ENCODE measurements around the gene MCL1. TPM values are rescaled to one million over a fixed set of nuclear protein-coding genes. Genes with fewer than 3 reads are reported as not detected.

The MCL1 gene
- total and polyA plus RNA-seq, 2 of the 13 experiments (the other 11 are each of a cell fraction or from before 2014, with no cell fraction given) = 69.5 to 125 TPM

- TF ChIP-seq MYC (CRISPR knock-in tag; IDR thresholded peaks at IDR 0.05; ENCODE audit: borderline replicate concordance) (peak; percentile 83), PLSCR1 (CRISPR knock-in tag; IDR thresholded peaks at IDR 0.05; ENCODE audit: borderline replicate concordance) (no peak), ERF (CRISPR knock-in tag; IDR thresholded peaks at IDR 0.05) (peak; percentile 58; the same call in 1 of the 2 replicates), ZNF24 (IDR thresholded peaks at IDR 0.05) (no peak), ZNF652 (CRISPR knock-in tag; IDR thresholded peaks at IDR 0.05; ENCODE audit: borderline replicate concordance, low read depth) (peak; percentile 74), U2AF2 (IDR thresholded peaks at IDR 0.05; ENCODE audit: low read depth, low read length) (no peak), ZSCAN22 (CRISPR knock-in tag; IDR thresholded peaks at IDR 0.05) (no peak), RAD51 (IDR thresholded peaks at IDR 0.05; ENCODE audit: borderline replicate concordance) (no peak), XRCC5 (optimal IDR thresholded peaks at IDR 0.05; ENCODE audit: low read length) (peak; percentile 31), ZSCAN20 (CRISPR knock-in tag; IDR thresholded peaks at IDR 0.05; ENCODE audit: borderline replicate concordance) (0 out of 2 replicates have a peak, but pooled peaks have one; percentile 63), CREBL2 (CRISPR knock-in tag; IDR thresholded peaks at IDR 0.05; ENCODE audit: borderline replicate concordance) (no peak; the same call in 1 of the 2 replicates), MTF1 (CRISPR knock-in tag; IDR thresholded peaks at IDR 0.05) (0 out of 2 replicates have a peak, but pooled peaks have one; percentile 38), BRCA1 (CRISPR knock-in tag; IDR thresholded peaks at IDR 0.05) (no peak), NCOA5 (CRISPR knock-in tag; IDR thresholded peaks at IDR 0.05) (no peak), CERS6 (CRISPR knock-in tag; IDR thresholded peaks at IDR 0.05) (peak; percentile 65; the same call in 1 of the 2 replicates), ZNF350 (CRISPR knock-in tag; IDR thresholded peaks at IDR 0.05; ENCODE audit: borderline replicate concordance, low read depth) (no peak), HNF4A (CRISPR knock-in tag; IDR thresholded peaks at IDR 0.05) (no peak), ZBTB42 (CRISPR knock-in tag; IDR thresholded peaks at IDR 0.05) (0 out of 2 replicates have a peak, but pooled peaks have one; percentile 46), AHR (CRISPR knock-in tag; IDR thresholded peaks at IDR 0.05) (peak; percentile 56; the same call in 1 of the 2 replicates), MTERF4 (CRISPR knock-in tag; IDR thresholded peaks at IDR 0.05) (0 out of 2 replicates have a peak, but pooled peaks have one; percentile 40), MED8 (CRISPR knock-in tag; IDR thresholded peaks at IDR 0.05; ENCODE audit: insufficient replicate concordance) (peak; percentile 34), ZNF263 (CRISPR knock-in tag; IDR thresholded peaks at IDR 0.05) (0 out of 2 replicates have a peak, but pooled peaks have one; percentile 14), DNMT1 (CRISPR knock-in tag; IDR thresholded peaks at IDR 0.05) (no peak), MAZ (IDR thresholded peaks at IDR 0.05; ENCODE audit: borderline replicate concordance, low read depth, low read length) (no peak), MAZ (CRISPR knock-in tag; IDR thresholded peaks at IDR 0.05; ENCODE audit: low read depth) (peak; percentile 32; the same call in 1 of the 2 replicates), POLR2A (IDR thresholded peaks at IDR 0.05; ENCODE audit: insufficient read depth in 1 of 2, low read depth in 2 of 2, low read length in 2 of 2) (peak in 1 of 2 experiments; percentile 45; a peak in 1 of 4 replicates), ZNF768 (CRISPR knock-in tag; IDR thresholded peaks at IDR 0.05) (no peak)
Measured at GRCh38 chr1:150548632-150549495, 30.5 kb downstream of the MCL1 start, which contains the start of gene ADAMTSL4 (continued).
